Upper lobe of left lung (tissue), 6 donors: ENCODE measurements around the gene TEF. TPM values are rescaled to one million over a fixed set of nuclear protein-coding genes. Genes with fewer than 3 reads are reported as not detected.
A peak's percentile ranks its signal among the peaks of the same experiment; 100 is the strongest.

ENCODE experiments used
- ATAC-seq, 2 donors: fragments of 200-7000 bp; cut with Tn5 transposase; one replicate each; pipeline ENCODE4 v1.9.1; 2022; ENCODE audit warnings: mild to moderate bottlenecking in 2 of 2, moderate library complexity in 2 of 2; ENCODE audit not compliant: low FRiP score in 2 of 2
- DNase-seq, 2 donors: peaks; one replicate each; pipeline ENCODE4 v3.0.0-alpha.2; 2019 to 2020
- H3K27ac ChIP-seq, 4 donors: fragments of 200-600 bp; sonication (generic); one replicate each; pipeline ENCODE4 v1.5.1; 2016 to 2019
- H3K27me3 ChIP-seq, 4 donors: fragments of 200-600 bp; sonication (generic); one replicate each; pipeline ENCODE4 v1.5.1; 2017 to 2019
- H3K36me3 ChIP-seq, 4 donors: fragments of 200-600 bp; sonication (generic); one replicate each; pipeline ENCODE4 v1.5.1; 2016 to 2019
- H3K4me1 ChIP-seq, 4 donors: fragments of 200-600 bp; sonication (generic); one replicate each; pipeline ENCODE4 v1.5.1; 2018 to 2019
- H3K4me3 ChIP-seq, 4 donors: fragments of 200-600 bp; sonication (generic); one replicate each; pipeline ENCODE4 v1.5.1; 2017 to 2019; ENCODE audit warnings: mild to moderate bottlenecking in 2 of 4, moderate library complexity in 1 of 4
- H3K9me3 ChIP-seq, 4 donors: fragments of 200-600 bp; sonication (generic); one replicate each; pipeline ENCODE4 v1.5.1; 2018 to 2019
- EP300 ChIP-seq, 4 donors: sonication (generic); formaldehyde crosslinking; IDR thresholded peaks; one replicate each; pipeline ENCODE4 v1.5.1; 2017; ENCODE audit warnings: antibody characterized with exemption in 4 of 4, control low read depth in 2 of 4
- POLR2A ChIP-seq, 4 donors: fragments of 450-650 bp; IDR thresholded peaks; one replicate each; pipeline ENCODE4 v1.5.1; 2016 to 2017; ENCODE audit warnings: antibody characterized with exemption in 4 of 4, mild to moderate bottlenecking in 2 of 4
- POLR2AphosphoS5 ChIP-seq, 2 donors: sonication (generic); formaldehyde crosslinking; IDR thresholded peaks; one replicate each; pipeline ENCODE4 v1.5.1; 2017; ENCODE audit warnings: antibody characterized with exemption in 2 of 2
- WGBS, 2 donors: methylation state at CpG; one replicate each; pipeline ENCODE4 v1.1.5; 2017 to 2018; 5-methylcytosine and 5-hydroxymethylcytosine counted together
- total RNA-seq, 6 donors: library from RNA; depleted of rRNA in 4 of 6; stranded (reverse); fragments of >200 nt in 4 of 6; gene quantifications; one replicate each; pipeline versions ENCODE4 v1.1.0 to v1.2.1, GENCODE V29; 2016 to 2021
- TF ChIP-seq, protein P1 (sequence below), 6 experiments: fragments of 450-650 bp in 4 of 6; fragments of 200-600 bp in 2 of 6; sonication (generic) in 2 of 6; IDR thresholded peaks; one replicate each; pipeline ENCODE4 v1.5.1; 2016 to 2019; ENCODE audit warnings: antibody characterized with exemption in 6 of 6
- donor health status: DM: no; HTN: no; CAD: no; lungs with moderate emphysema.
- donor health status: DM: no; HTN: yes; CAD: no; lungs with severe emphysema.

Gene TEF
- total RNA-seq, 6 donors from 2014 or later = 12.6 to 41.8 (median 19.4) TPM

DNA sequence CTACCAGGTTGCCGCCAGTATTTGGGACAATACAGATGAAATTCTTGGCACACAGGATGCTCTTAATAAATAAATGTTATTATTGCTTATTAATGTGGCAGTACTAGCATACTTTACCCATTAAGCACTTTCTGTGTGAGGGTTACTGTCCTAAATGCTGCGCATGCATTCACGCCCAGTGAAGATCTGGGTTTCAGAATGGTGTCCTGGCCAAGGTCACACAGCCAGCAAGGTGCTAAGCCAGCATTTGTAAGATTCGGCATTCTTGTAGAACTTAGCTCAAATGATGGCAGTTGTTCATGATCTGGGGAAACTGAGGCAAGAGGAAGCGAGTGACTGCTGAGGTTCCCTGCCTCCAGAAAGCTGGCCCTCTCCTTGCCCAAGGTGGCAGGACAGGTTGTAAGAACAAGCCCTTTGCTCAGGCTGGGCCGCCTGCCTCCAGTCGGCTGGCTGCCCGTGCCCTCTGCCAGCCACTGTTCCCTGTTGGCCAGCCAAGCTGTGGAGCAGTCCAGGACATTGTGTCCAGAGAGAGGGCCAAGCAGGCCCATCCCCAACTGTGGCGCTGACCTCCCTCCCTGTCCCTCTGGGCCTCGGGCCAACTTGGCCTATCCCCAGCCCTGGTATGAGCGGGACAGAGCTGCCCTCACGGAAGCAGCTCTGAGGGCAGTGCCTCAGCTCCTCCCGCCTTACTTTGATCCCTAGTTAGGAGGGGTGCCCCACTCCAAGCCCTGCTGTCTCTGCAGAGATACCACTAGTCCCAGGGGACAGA, 36.1 kb downstream of the TEF start:
- peak overlapping the region; percentile 79 to 98 (median 82) for H3K27ac ChIP-seq
- H3K36me3 ChIP-seq = peaks cover 0 to under 1% (median 0%) of the 10 kb centered on the region in 4 donors
- H3K4me1 ChIP-seq = peaks cover 38 to 58% (median 44%) of the 10 kb centered on the region in 4 donors
- TF ChIP-seq EP300 (IDR thresholded peaks at IDR 0.05) = peak in 2 of 4 donors; percentile 91 to 97
- peak; percentile 87 to 95 for TF ChIP-seq POLR2AphosphoS5 (IDR thresholded peaks at IDR 0.05)
- TF ChIP-seq, protein P1, sequence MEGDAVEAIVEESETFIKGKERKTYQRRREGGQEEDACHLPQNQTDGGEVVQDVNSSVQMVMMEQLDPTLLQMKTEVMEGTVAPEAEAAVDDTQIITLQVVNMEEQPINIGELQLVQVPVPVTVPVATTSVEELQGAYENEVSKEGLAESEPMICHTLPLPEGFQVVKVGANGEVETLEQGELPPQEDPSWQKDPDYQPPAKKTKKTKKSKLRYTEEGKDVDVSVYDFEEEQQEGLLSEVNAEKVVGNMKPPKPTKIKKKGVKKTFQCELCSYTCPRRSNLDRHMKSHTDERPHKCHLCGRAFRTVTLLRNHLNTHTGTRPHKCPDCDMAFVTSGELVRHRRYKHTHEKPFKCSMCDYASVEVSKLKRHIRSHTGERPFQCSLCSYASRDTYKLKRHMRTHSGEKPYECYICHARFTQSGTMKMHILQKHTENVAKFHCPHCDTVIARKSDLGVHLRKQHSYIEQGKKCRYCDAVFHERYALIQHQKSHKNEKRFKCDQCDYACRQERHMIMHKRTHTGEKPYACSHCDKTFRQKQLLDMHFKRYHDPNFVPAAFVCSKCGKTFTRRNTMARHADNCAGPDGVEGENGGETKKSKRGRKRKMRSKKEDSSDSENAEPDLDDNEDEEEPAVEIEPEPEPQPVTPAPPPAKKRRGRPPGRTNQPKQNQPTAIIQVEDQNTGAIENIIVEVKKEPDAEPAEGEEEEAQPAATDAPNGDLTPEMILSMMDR (IDR thresholded peaks at IDR 0.05) = no peak
- TF ChIP-seq POLR2A (IDR thresholded peaks at IDR 0.05) = peak in 2 of 4 donors; percentile 41 to 75
- no peaks in the 10 kb centered on the region for H3K9me3 ChIP-seq
- ATAC-seq (peak; percentile 20 to 94), DNase-seq (peak; percentile 90 to 95)
- no peaks in the 10 kb centered on the region for H3K27me3 ChIP-seq
- peak overlapping the region in 1 of 4 donors; percentile 12 for H3K4me3 ChIP-seq
- WGBS, 2 donors = 47 to 68% methylated on average over 8 to 9 of the region's 13 CpGs

DNA sequence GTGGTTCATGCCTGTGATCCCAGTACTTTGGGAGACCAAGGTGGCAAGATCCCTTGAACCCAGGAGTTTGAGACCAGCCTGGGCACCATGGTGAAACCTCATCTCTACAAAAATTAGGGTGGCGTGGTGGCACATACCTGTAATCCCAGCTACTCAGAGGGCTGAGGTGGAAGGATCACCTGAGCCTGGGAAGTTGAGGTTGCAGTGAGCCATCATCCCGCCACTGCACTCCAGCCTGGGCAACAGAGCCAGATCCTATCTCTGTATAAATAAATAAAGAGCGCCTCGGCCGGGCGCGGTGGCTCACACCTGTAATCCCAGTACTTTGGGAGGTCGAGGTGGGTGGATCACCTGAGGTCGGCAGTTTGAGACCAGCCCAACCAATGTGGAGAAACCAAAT, 37.0 kb downstream of the TEF start:
- DNase-seq = no peak
- TF ChIP-seq POLR2AphosphoS5 (IDR thresholded peaks at IDR 0.05) = no peak
- TF ChIP-seq, protein P1 (IDR thresholded peaks at IDR 0.05) = no peak
- no peak for TF ChIP-seq EP300 (IDR thresholded peaks at IDR 0.05)
- no peak for TF ChIP-seq POLR2A (IDR thresholded peaks at IDR 0.05)
- H3K4me1 ChIP-seq = peaks cover 35 to 54% (median 41%) of the 10 kb centered on the region in 4 donors
- WGBS, 2 donors = 92 to 94% methylated on average over 9 of the region's 9 CpGs
- peak overlapping the region; percentile 79 to 98 (median 82) for H3K27ac ChIP-seq
- H3K9me3 ChIP-seq = no peaks in the 10 kb centered on the region
- no peaks in the 10 kb centered on the region for H3K27me3 ChIP-seq
- peaks cover 0 to 10% (median 2%) of the 10 kb centered on the region in 4 donors for H3K36me3 ChIP-seq
- no peak for ATAC-seq
- no peak overlapping the region for H3K4me3 ChIP-seq

DNA sequence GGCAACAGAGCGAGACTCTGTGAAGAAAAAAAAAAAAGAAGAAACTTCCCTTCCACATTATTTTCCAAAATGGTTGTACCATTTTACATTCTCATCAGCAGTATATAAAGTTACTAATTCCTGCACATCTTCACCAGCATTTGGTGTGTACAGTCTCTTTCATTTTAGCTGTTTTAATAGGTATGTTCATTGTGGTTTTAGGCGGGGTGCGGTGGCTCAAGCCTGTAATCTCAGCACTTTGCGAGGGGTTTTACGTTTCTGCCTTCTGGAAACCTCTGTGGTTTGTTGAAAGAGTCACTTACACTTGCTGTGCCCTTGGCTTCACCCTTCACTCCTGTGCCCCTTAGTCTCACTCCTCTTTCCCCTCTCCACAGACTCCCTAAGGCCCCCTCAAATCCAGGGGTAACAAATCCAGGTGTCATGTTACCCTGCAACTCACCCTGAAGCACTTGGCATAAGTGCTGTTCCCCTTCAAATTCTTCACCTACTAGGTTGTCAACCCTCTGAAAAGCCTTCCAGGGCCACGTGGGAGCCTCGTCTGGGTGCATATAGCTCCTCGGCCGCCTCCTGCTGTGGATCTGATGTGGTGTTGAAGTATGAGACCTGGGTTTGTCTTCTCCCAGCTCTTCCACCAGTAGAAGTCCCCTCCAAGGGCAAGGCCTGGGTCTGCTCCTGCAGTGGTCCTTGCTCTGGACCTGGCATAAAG, 44.1 kb downstream of the TEF start:
- no peaks in the 10 kb centered on the region for H3K27me3 ChIP-seq
- H3K9me3 ChIP-seq = no peaks in the 10 kb centered on the region
- H3K36me3 ChIP-seq = peaks cover 0 to 55% (median 4%) of the 10 kb centered on the region in 4 donors
- ATAC-seq (peak in 1 of 2 donors; percentile 17), DNase-seq (peak in 1 of 2 donors; percentile 59)
- H3K4me1 ChIP-seq = peaks cover 0 to 7% (median 0%) of the 10 kb centered on the region in 4 donors
- peak overlapping the region in 2 of 4 donors; percentile 8 to 35 for H3K27ac ChIP-seq
- TF ChIP-seq, protein P1 (IDR thresholded peaks at IDR 0.05) = no peak
- no peak for TF ChIP-seq POLR2AphosphoS5 (IDR thresholded peaks at IDR 0.05)
- TF ChIP-seq POLR2A (IDR thresholded peaks at IDR 0.05) = no peak
- no peak for TF ChIP-seq EP300 (IDR thresholded peaks at IDR 0.05)
- WGBS, 2 donors = 55 to 73% methylated on average over 6 to 9 of the region's 9 CpGs
- no peak overlapping the region for H3K4me3 ChIP-seq

DNA sequence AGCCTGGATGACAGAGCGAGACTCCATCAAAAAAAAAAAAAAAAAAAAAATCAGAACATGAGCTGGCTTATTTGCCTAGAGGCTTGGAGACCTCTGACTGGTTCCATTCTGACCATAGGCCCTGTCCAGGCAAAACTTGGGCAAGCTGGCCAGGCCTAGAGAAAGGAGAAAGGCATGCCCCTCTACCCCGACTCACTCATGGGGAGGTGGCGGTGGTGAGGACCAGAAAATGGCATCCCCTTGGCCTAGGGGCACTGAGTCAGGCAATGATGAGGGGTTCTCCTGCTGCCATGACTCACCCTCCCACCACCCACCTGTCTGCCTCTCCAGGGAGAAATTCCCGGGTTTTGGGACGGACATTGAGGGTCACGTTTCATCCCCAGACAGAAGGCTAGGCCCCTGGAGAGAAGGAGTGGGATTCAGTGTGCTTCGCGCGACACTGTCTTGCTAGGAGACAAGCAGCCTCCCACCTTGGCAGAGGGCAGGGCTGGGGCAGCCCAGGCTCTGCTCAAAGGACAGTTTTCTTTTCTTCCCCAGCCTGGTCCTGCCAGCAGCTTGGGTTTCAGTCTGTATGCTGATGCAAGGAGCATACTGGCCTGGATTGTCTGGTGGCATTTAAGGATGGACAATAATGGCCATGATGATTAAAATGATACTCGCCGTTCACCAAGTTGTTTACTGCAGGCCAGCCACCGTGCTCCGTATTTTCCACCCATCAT, 47.6 kb downstream of the TEF start:
- 93 to 98% methylated on average over 9 to 13 of the region's 13 CpGs for WGBS, 2 donors
- TF ChIP-seq POLR2AphosphoS5 (IDR thresholded peaks at IDR 0.05) = no peak
- TF ChIP-seq POLR2A (IDR thresholded peaks at IDR 0.05) = no peak
- TF ChIP-seq EP300 (IDR thresholded peaks at IDR 0.05) = no peak
- TF ChIP-seq, protein P1 (IDR thresholded peaks at IDR 0.05) = no peak

More for the DNA sequence above, 47.6 kb downstream of the TEF start:
- Histone ChIP-seq H3K27me3 (no peaks in the 10 kb centered on the region), H3K4me3 (no peak overlapping the region), H3K36me3 (peaks cover 0 to 63% (median 20%) of the 10 kb centered on the region in 4 donors), H3K9me3 (no peaks in the 10 kb centered on the region), H3K4me1 (peaks cover 0 to 9% (median 3%) of the 10 kb centered on the region in 4 donors), H3K27ac (no peak overlapping the region)
- ATAC-seq = no peak
- DNase-seq = no peak
